GM12873 (cell line): Measurements from ENCODE around the gene PTTG1.

Experiments
- TF ChIP-seq, protein P1 (sequence below): IDR thresholded peaks from 2 replicates; pipeline ENCODE4 v1.5.1; 2012; ENCODE audit warnings: low read depth, mild to moderate bottlenecking, moderate library complexity, low read length, control low read depth; ENCODE audit not compliant: insufficient read depth; ENCODE audit errors: missing control alignments

The PTTG1 gene

DNA sequence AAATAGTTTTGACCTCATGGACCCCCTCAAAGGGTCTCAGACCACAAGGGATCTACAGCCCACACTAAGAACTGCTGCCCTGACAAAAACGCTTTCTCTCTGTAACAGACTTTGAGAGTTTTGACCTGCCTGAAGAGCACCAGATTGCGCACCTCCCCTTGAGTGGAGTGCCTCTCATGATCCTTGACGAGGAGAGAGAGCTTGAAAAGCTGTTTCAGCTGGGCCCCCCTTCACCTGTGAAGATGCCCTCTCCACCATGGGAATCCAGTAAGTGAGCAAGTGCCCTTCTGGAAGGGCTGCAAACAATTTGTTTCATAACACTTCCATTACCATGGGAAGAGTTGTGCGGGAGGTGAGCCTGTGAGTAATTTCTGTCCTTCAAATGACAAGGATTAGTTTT is 6.0 kb downstream of the PTTG1 start:
- TF ChIP-seq, protein P1, sequence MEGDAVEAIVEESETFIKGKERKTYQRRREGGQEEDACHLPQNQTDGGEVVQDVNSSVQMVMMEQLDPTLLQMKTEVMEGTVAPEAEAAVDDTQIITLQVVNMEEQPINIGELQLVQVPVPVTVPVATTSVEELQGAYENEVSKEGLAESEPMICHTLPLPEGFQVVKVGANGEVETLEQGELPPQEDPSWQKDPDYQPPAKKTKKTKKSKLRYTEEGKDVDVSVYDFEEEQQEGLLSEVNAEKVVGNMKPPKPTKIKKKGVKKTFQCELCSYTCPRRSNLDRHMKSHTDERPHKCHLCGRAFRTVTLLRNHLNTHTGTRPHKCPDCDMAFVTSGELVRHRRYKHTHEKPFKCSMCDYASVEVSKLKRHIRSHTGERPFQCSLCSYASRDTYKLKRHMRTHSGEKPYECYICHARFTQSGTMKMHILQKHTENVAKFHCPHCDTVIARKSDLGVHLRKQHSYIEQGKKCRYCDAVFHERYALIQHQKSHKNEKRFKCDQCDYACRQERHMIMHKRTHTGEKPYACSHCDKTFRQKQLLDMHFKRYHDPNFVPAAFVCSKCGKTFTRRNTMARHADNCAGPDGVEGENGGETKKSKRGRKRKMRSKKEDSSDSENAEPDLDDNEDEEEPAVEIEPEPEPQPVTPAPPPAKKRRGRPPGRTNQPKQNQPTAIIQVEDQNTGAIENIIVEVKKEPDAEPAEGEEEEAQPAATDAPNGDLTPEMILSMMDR = no peak

GRCh38 chr5:160432196-160432595 is 10.5 kb downstream of the PTTG1 start:
- TF ChIP-seq, protein P1 = no peak

GRCh38 chr5:160432787-160433186 is 11.1 kb downstream of the PTTG1 start:
- TF ChIP-seq, protein P1 = no peak

DNA sequence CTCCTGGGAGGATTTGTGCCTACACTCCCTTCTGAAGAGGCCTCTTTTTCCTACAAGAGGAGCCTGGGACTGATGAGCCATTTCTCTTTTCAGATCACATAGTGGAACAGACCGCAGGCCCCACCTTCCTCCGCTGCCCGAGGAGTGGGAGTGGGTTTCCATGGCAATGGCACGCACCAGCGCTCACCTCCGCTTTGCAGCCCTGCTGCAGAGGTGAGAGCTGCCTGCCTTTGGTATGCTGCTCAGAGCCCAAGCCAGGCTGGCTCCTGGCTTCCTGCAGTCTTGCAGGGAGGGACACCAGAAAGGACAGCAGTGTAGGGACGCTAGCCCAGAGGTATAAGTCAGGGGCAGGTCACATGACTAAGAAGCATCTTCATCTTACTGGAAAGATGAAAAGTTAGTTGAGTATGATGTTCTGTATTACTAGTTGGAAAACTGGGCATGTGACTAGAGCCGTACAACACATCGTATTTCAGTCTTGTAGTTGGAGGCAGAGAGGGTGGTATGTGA is 12.4 kb downstream of the PTTG1 start:
- TF ChIP-seq, protein P1 = no peak

DNA sequence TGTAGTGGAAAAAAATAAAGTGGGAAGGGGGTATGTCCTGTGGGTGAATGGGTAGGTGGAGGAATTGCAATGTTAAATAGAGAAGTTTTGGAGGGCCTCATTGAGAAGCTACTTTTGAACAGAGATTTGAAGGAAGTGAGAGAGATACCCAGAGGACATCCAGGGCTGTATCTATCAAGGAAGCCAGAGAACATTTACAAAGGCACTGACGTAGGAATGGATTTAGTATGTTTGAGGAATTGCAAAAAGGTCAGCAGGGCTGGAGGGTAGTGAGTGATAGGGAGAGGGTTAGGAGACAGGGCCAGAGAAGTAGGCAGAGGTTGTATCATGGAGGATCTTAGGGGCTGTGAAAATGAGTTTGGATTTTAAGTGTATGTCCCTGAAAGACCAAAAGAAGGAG is 13.9 kb downstream of the PTTG1 start:
- TF ChIP-seq, protein P1 = no peak

DNA sequence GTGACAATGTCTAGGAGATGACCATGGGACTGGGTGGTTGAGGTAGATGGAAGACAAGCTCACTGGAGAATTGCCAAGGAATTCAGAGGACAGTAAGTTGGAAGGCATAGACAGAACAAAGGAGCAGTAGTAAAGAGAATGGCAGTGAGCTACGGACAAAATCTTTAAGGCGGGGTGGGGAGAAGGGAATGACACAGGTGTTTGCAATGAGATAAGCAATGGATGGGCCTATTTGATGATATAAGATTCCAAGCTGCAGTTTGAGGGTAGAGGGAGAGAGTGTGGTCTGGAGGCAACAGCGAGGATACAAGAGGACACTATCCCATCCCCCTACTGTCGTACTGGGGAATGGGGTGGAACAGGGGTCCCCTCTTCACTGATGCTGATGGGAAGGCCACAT is 14.4 kb downstream of the PTTG1 start:
- TF ChIP-seq, protein P1 = no peak

DNA sequence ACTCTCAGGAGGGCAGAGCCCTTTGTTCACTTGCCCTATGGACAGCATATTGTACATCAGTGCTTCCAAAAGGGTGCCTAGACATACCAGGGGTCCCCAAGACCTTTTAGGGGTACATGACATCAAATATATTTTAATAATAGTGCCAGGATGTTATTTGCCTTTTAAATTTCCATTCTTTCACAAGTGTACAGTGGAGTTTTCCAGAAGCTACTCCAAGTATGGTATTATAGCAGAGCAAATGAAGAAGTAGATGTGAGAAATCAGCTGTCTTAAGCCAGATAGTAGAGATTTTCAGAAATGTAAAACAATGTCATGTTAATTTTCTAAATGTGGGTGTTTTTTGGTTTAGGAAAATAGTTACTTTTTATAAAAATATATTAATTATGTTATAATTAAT is 15.6 kb downstream of the PTTG1 start:
- TF ChIP-seq, protein P1 = no peak
